ENCODE measurements around the gene KCTD1. TPM values are rescaled to one million over a fixed set of nuclear protein-coding genes. Genes with fewer than 3 reads are reported as not detected.

The KCTD1 gene
- total and polyA plus RNA-seq, 2 of the 4 experiments (the other 2 are of a cell fraction), result 5.0 to 5.8 TPM

DNA sequence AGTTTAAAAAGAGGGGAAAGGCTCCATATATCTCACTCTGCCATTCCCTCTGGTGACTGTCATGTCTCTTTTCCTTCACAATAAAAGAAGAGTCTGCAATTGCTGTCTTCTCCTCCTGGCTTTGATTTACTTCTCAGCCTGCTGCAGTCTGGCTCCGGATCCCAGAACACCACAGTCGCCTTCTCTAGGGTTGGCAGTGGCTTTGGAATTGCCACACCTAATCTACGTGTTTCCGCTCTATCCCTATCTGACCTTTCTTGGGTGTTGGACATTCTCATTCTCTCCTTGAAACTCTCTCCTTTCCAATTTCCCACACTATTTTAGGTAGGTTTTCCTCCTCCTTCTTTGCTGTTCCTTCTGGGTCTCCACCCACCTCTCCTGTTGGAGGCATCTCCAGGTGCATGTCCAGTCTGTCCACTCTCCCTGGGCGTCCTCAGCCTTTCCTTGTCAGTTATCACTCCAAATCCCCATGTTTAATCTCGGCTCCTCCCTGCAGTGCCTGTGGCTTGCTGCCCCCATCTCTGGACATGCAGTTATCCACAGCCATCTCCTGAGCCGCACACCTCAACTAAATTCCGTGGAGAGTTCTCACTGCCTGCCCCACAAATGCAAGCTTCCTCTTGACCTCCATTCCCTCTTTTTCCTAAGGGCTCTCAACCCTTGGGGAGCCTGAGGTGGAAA, 112.8 kb downstream of the KCTD1 start (continued):
- TF ChIP-seq NFE2L2 (IDR thresholded peaks at IDR 0.05; ENCODE audit: low read depth, low read length), result no peak

DNA sequence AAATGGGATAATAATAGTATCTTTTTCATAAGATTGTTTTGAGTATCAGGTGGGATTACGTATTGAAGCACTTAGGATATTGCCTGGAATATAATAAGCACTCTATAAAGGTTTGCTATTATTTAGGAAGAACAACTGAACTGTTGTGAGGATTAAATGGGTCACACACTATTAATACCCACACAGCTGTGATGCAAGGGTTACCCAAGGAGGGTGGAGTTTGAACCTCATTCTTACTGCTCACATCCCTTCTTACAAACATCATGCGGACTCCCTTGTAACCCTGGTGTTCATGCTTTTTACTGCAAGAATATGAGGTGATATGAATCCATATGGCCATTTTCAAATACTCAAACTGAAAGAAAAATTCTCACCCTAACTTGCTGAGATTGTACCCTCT, 113.5 kb downstream of the KCTD1 start:
- BruUV-seq (replicated peaks), result no TSS peak
- Histone ChIP-seq H3K79me1 (ENCODE audit: low read depth in 1 of 2, low read length in 2 of 2) (no peaks in the 10 kb centered on the region), H3K4me2 (ENCODE audit: low read depth, low read length) (no peak overlapping the region), H2BK120ac (ENCODE audit: low read depth, low read length) (no peak overlapping the region), H3K9ac (ENCODE audit: low read depth, low read length) (no peak overlapping the region), H2BK5ac (ENCODE audit: low read depth, low read length, poor library complexity, severe bottlenecking) (no peak overlapping the region), H4K91ac (ENCODE audit: insufficient read depth, low read depth, low read length) (no peak overlapping the region), H3K27ac (ENCODE audit: insufficient read depth, low read length) (no peak overlapping the region), H3K9me1 (ENCODE audit: insufficient read depth, low read length) (peaks cover 3% of the 10 kb centered on the region; the same call in 1 of the 2 replicates), H3K36me3 (ENCODE audit: control insufficient read depth, insufficient read depth, low read length) (no peaks in the 10 kb centered on the region), H3K18ac (ENCODE audit: low read depth, low read length) (no peak overlapping the region), H3K4me1 (ENCODE audit: control insufficient read depth, insufficient read depth, low read length) (peaks cover 9% of the 10 kb centered on the region; the same call in 1 of the 2 replicates), H3K56ac (ENCODE audit: extremely low read depth, insufficient read depth, low read length) (no peak overlapping the region), H2BK15ac (ENCODE audit: low read depth, low read length) (no peak overlapping the region), H4K20me1 (ENCODE audit: insufficient read depth, low read length) (no peaks in the 10 kb centered on the region), H2AK5ac (ENCODE audit: low read depth, low read length) (no peak overlapping the region), H4K8ac (ENCODE audit: low read depth in 2 of 2, low read length in 2 of 2) (no peak overlapping the region), H3K27me3 (ENCODE audit: control insufficient read depth, insufficient read depth, low read length) (no peaks in the 10 kb centered on the region; the same call in none of the 2 replicates), H3K9me3 (ENCODE audit: control insufficient read depth, insufficient read depth, low read length) (no peaks in the 10 kb centered on the region), H3K4ac (ENCODE audit: low read depth, low read length) (no peak overlapping the region), H2AK9ac (replicated peaks; ENCODE audit: low read depth, low read length, poor library complexity) (no peak overlapping the region), H2BK20ac (ENCODE audit: low read depth, low read length) (peak overlapping the region; percentile 49; the same call in 1 of the 2 replicates), H4K5ac (ENCODE audit: low read depth, low read length) (no peak overlapping the region), H3K23ac (ENCODE audit: low read depth, low read length) (no peak overlapping the region), H2AFZ (replicated peaks; ENCODE audit: low read length, poor library complexity) (no peak overlapping the region), H3K4me3 (ENCODE audit: insufficient read depth, low read depth, low read length) (no peak overlapping the region), H3K14ac (replicated peaks; ENCODE audit: low read depth, low read length) (no peak overlapping the region)
- ChIA-PET CTCF (no interaction called here), POLR2A (ENCODE audit: unreplicated experiment) (no interaction called here)
- WGBS, 2 experiments (ENCODE audit: extremely low coverage in 2 of 2, insufficient read length in 1 of 2), result no CpG with 5 or more reads among the region's 2 CpGs
- DNase-seq (no peak), ATAC-seq (ENCODE audit: low read depth) (no peak)
- in situ Hi-C loops (cut with MboI; ENCODE audit: low sequenced_read_pairs), result no loop called here
- no peak for TF ChIP-seq MXI1 (IDR thresholded peaks at IDR 0.05; ENCODE audit: borderline replicate concordance, low read depth, low read length)
- TF ChIP-seq RAD21 (IDR thresholded peaks at IDR 0.05; ENCODE audit: low read length), result no peak
- TF ChIP-seq NFE2L2 (IDR thresholded peaks at IDR 0.05; ENCODE audit: low read depth, low read length), result no peak
- no peak for TF ChIP-seq POLR2A (IDR thresholded peaks at IDR 0.05; ENCODE audit: low read depth, low read length)
- TF ChIP-seq FOS (IDR thresholded peaks at IDR 0.05; ENCODE audit: low read depth, low read length), result no peak
- no peak for TF ChIP-seq MAFK (IDR thresholded peaks at IDR 0.05; ENCODE audit: low read depth, low read length)
- TF ChIP-seq, protein P1, sequence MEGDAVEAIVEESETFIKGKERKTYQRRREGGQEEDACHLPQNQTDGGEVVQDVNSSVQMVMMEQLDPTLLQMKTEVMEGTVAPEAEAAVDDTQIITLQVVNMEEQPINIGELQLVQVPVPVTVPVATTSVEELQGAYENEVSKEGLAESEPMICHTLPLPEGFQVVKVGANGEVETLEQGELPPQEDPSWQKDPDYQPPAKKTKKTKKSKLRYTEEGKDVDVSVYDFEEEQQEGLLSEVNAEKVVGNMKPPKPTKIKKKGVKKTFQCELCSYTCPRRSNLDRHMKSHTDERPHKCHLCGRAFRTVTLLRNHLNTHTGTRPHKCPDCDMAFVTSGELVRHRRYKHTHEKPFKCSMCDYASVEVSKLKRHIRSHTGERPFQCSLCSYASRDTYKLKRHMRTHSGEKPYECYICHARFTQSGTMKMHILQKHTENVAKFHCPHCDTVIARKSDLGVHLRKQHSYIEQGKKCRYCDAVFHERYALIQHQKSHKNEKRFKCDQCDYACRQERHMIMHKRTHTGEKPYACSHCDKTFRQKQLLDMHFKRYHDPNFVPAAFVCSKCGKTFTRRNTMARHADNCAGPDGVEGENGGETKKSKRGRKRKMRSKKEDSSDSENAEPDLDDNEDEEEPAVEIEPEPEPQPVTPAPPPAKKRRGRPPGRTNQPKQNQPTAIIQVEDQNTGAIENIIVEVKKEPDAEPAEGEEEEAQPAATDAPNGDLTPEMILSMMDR (conservative IDR thresholded peaks at IDR 0.05; ENCODE audit: low read depth, low read length), result no peak
- no peak for TF ChIP-seq BHLHE40 (IDR thresholded peaks at IDR 0.05; ENCODE audit: low read depth, low read length)
- dilution Hi-C loops (cut with HindIII; ENCODE audit: low sequenced_read_pairs, unreplicated experiment), result no loop called here
- intact Hi-C loops (cut with micrococcal nuclease), result no loop called here
